SKM-1 treated with dmso at 0.1 percent for 144 hours (cell line): ENCODE data around the gene CEMP1.
"Not testable (repeated sequence)": the region's sequence is repeated elsewhere in the genome, so short reads cannot be mapped to it uniquely, and the experiment has no call there.

Source experiments
- DNase-seq: peaks from one replicate; lab custom pipeline; 2025; ENCODE audit not compliant: unreplicated experiment; lab: John Stamatoyannopoulos, UW

Gene CEMP1

DNA sequence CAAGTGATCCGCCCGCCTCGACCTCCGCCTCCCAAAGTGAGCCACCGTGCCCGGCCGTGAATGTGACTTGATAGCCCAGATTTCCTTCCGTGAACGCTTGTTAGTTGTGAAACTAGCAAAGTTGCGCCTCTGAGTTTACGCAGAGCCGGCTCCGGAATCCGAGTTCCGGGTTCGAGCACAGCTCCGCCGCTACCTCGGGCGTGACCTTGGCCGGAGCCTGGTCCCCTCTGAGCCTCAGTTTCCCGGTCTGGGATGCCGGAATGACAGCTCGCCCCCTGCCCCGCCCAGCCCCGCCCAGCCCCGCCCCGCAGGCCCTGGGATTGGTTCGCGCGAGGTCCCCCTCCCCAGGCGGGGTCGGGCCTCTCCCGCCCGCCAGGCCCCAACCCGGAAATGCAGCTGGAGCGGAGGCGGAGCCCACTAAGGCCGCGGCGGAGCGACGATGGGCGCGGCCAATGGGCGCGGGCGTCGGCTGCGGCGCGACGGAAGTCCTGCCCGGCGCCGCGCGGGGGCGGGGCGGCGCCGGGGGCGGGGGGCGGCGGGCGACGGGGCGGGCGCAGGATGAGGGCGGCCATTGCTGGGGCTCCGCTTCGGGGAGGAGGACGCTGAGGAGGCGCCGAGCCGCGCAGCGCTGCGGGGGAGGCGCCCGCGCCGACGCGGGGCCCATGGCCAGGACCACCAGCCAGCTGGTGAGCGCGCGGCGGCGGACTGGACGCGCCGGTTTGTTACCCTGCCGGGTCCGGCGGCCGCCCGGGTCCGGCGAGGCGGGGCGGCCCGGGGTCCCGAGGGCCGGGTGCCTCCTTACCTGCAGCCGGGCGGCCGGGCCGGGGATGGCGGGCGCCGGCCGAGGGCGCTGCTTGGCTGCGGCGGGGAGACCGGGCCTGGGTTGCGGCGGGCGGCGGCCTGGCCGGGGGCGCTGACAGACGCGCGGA lies 6.5 kb upstream of the CEMP1 start, which contains the start of gene PDPK1:
Gene PDPK1 (plus strand): TSS at position 571 of the 929 bp plus-strand sequence. CDS start 92 bp downstream, at position 663.
- DNase-seq: peak; percentile 94

- no peak for DNase-seq
These were observed 4.4 kb upstream of the CEMP1 start for GRCh38 chr16:2535625-2536013.

DNA sequence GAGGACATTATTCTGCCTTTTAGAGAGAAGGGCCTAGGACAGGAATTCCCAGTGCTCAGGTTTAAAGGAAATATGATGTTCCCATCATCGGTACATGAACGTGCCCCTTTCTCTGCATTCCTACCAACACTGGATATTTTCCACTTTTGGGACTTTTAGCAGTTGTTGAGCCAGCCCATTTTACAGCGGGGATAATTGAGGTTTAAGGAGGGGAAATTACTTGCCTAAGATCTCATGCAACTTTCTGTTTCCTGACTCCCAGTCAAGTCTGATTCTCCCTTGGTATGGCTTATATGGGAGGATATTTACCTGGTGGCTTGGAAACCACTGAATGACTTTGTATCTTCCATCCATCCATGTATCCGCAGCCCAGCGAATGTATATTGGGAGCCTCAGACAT lies 3.1 kb upstream of the CEMP1 start:
- DNase-seq: not testable (repeated sequence)

DNA sequence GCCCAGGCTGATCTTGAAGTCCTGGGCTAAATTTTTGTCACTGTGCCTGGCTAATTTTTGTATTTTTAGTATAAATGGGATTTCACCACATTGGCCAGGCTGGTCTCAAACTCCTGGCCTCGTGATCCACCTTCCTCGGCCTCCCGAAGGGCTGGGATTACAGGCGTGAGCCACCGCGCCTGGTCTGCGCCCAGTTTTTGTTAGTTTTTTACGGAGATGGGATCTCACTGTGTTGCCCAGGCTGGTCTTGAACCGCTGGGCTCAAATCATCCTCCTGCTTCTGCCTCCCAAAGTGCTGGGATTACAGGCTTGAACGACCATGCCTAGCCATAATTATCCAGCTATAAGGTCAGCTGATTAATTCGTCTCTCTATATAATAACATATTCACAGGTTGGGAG lies 2.7 kb upstream of the CEMP1 start:
- no peak for DNase-seq

- not testable (repeated sequence) for DNase-seq
These were observed 2.0 kb upstream of the CEMP1 start for GRCh38 chr16:2533142-2533755.

DNA sequence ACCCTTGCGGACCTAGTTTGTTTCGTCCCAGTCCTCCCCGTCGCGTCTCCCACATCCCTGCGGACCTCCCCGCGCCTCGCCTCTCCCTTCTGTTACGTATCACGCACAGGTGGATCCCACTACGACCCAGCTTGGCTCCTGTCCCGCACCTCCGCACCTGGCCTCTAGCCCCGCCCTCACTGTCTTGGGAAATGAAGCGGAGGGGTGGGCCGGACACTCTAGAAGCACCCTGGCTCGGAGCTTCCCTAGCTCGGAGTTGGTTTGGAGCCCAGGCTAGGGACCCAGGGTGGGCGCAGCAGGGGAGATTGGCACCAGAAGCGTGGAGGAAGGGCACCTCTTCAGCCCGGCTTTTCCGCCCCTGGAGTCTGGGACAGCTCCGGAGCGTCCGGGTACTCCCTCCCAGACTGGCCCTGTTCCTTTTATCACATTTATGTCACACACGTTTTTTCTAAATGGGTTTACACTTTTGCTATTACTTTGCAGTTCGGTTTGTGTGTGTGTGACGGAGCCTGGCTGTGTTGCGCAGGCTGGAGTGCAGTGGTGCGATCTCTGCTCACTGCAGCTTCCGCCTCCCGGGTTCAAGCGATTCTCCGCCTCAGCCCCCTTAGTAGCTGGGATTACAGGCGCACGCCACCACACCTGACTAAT lies 1.4 kb upstream of the CEMP1 start:
- DNase-seq: peak; percentile 42

- DNase-seq: peak; percentile 96
These were observed 687 bp upstream of the CEMP1 start for GRCh38 chr16:2531696-2532493.

- DNase-seq: no peak
These were observed 434 bp downstream of the CEMP1 start for GRCh38 chr16:2530629-2531318.

DNA sequence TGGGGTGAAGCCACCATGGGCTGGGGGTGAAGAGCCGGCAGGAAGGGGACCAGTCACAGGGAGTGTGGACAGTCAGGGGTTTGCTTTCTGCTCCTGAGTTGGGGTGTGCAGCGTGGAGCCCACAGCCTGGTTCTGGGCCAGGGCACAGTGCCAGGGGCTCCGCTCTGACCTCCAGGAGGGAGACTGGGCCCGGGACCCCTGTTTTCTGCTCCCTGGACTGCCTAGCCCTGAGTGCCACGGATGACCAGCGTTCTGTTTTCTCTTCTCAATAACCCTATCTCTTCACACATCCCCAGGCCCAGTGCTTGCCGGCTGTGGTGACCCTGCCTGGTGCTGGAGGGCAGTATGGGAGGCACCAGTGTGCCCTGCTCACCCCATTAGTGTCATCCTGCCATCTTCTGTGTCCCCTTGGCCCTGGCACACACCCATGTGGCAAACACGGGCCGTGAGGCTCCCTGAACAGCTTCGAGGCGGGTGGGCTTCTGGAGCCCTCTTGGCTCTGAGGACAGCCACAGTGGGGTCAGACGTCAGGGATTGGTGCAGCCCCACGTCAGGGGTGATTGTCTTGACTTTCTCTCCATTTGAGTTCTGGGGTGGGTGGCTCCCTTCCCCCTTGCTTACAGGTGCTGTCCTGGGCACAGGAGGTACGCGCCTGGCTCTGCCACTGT lies 1.1 kb downstream of the CEMP1 start:
- no peak for DNase-seq

- no peak for DNase-seq
These were observed 1.9 kb downstream of the CEMP1 start for GRCh38 chr16:2529061-2529931.

DNA sequence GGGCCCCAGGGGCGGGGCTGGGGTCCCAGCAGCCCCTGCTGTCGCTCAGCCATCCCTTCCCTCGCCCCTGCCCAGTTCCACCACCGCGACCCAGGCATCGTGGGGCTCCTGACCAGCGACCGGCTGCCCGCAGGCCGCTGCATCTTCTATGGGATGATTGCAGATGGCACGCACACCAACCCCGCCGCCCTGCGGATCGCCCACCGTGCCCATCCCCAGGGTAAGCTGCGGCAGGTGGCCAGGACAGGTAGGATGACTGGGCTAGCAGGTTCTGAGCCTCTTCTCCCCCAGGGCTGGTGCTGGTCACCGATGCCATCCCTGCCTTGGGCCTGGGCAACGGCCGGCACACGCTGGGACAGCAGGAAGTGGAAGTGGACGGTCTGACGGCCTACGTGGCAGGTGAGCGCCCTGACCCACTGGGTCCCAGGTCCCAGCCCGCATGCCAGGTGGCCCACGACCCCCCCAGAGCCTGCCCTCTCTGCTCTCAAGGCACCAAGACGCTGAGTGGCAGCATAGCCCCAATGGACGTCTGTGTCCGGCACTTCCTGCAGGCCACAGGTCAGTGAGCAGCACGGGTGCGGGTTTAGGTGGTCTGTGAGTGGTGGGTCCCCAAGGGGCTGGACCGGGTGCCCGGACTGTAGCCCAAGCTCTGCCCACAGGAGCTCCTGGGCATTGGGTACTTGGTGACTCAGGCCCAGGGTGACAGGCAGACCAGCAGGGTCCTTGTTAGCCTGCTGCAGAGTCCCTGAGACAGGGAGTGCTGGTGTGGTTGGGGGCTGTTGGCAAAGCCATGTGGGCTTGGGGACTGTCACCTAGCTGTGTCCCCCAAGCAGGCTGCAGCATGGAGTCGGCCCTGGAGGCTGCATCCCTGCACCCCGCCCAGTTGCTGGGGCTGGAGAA lies 2.8 kb downstream of the CEMP1 start:
- no peak for DNase-seq

DNA sequence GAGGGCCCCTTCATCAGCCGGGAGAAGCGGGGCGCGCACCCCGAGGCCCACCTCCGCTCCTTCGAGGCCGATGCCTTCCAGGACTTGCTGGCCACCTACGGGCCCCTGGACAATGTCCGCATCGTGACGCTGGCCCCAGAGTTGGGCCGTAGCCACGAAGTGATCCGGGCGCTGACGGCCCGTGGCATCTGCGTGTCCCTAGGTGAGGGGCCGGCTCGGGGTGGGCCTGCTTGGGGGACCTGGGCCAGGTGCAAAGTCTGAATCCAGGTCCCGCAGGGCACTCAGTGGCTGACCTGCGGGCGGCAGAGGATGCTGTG lies 3.5 kb downstream of the CEMP1 start:
- no peak for DNase-seq

DNA sequence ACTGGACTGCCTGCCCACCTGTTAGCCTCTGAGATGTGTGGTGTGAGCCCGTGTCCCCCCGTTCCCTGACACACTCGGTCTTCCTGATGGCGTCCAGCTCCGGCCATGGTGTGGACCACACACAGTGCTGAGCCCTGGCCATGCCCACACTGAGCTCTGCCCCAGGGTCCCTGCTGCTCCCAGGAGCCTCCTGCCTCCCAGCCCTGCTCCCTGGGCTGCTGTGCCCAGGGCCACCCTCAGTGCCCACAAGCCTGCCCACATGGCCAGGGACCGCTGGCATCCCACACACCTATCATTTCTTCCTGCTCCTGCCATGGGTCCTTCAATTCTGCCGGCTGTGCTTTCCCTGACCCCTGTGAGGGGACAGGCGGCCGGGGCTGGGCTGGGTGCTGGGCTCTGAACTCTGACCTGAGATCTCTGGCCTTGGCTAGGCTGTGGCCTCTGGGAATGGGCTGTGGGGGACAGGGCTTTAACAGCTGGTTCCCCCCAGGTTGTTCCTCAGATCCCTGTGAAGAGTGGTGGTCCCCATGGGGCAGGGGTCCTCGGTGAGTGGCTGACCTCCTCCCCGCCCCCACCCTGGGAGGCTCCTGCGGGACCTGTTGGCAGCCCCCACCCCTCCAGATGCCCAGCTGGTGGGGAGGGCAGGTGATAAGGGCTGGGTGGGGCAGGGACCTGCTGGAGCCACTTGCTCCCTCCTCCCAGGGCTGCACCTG lies 4.0 kb downstream of the CEMP1 start:
- no peak for DNase-seq

DNA sequence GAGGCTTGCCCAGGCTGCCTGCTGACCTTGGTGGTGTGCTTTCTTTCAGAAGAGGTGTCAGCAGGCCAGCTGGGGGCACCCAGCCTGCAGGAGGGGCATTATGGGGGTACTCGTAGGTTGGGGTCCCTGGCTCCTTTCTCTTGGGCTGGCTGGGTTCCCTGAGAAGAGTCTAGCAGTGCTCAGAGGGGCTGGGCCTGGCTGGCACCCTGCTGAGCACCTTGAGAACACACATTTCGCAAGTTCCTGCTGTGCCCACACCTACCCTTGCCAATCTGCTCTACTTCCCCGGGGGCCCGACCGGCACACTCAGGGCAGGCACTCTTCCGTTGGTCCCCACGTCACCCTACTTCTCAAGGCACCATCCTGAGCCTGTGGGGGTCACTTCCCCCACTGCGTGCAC lies 5.1 kb downstream of the CEMP1 start:
- DNase-seq: no peak

GRCh38 chr16:2524339-2524938 lies 6.8 kb downstream of the CEMP1 start:
- no peak for DNase-seq

DNA sequence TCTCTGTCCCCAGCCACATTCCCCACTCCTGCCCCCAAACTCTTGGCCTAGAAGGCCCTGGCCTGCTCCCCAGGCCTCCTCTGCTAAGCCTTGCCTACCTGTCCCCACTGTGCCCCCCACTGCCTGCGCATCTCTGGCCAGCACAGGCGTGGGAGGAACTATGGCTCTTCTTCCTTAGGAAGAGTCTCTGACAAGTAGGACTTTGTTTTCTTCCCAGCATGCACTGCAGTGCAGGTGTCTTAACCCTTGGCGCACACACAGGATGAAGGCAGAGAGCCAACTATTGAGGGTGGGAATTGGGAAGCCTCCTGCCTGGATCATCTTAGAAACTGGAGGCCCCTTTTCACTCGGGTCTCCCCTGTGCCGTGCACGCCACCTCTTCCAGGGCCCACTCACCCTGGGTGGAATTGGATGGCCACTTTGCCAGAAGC lies 7.4 kb downstream of the CEMP1 start:
- DNase-seq: no peak
